Measurements from ENCODE around the gene KRTAP5-9. TPM values are rescaled to one million over a fixed set of nuclear protein-coding genes. Genes with fewer than 3 reads are reported as not detected.

The KRTAP5-9 gene
- total and polyA plus RNA-seq, 10 of the 15 experiments (the other 5 are each of a cell fraction or from before 2014, with no cell fraction given) = 0.06 to 0.38 (median 0.19) TPM; not detected in 4

Small RNA genes within 50 kb of the gene (small RNA-seq; reads per million reads assigned to genes)
- gene AP000867.1 (not detected), gene KRTAP5-14P (not detected)

Other genes starting within 250 kb of the KRTAP5-9 start
- 86.7 and 92.6 TPM in 2 replicates for gene DHCR7, start 100.0 kb upstream of the KRTAP5-9 start, total RNA-seq (2014; rRNA removed)
- 30.7 and 31.2 TPM in 2 replicates for gene DHCR7, start 100.0 kb upstream of the KRTAP5-9 start, total RNA-seq (2014; rRNA removed; fragmentation: Illumina TruSeq; extraction: Trizol)
- gene DHCR7, start 100.0 kb upstream of the KRTAP5-9 start, total RNA-seq (2021) = 115 and 126 TPM in 2 replicates
- 36.1 and 106 TPM in 2 replicates for gene DHCR7, start 100.0 kb upstream of the KRTAP5-9 start, polyA plus RNA-seq (2011; rRNA removed)
- 54.0 and 92.0 TPM in 2 replicates for gene DHCR7, start 100.0 kb upstream of the KRTAP5-9 start, polyA plus RNA-seq (2014; fragmentation: Illumina TruSeq; extraction: Trizol)
- 10 to 100 TPM in 1 of 2 experiments, 1 to 10 TPM in 1; 4.2 to 13.8 TPM for gene DHCR7, start 100.0 kb upstream of the KRTAP5-9 start, polyA plus RNA-seq (2014; fragmentation: Nextera tagmentation; extraction: Ambion mirVana)
- gene DHCR7, start 100.0 kb upstream of the KRTAP5-9 start, polyA plus RNA-seq (2014; rRNA removed) = 67.8 and 79.5 TPM in 2 replicates
- 10 to 100 TPM; 46.1 to 47.8 TPM for gene DHCR7, start 100.0 kb upstream of the KRTAP5-9 start, polyA plus RNA-seq (2016; fragmentation: Nextera tagmentation; extraction: Ambion mirVana)
- 83.2 and 89.2 TPM in 2 replicates for gene NADSYN1, start 95.2 kb upstream of the KRTAP5-9 start, total RNA-seq (2014; rRNA removed)
- gene NADSYN1, start 95.2 kb upstream of the KRTAP5-9 start, total RNA-seq (2014; rRNA removed; fragmentation: Illumina TruSeq; extraction: Trizol) = 57.4 and 57.5 TPM in 2 replicates
- gene NADSYN1, start 95.2 kb upstream of the KRTAP5-9 start, total RNA-seq (2021) = 83.1 and 90.2 TPM in 2 replicates
- gene NADSYN1, start 95.2 kb upstream of the KRTAP5-9 start, polyA plus RNA-seq (2011; rRNA removed) = 62.0 and 75.2 TPM in 2 replicates
- 51.4 and 57.4 TPM in 2 replicates for gene NADSYN1, start 95.2 kb upstream of the KRTAP5-9 start, polyA plus RNA-seq (2014; fragmentation: Illumina TruSeq; extraction: Trizol)
- gene NADSYN1, start 95.2 kb upstream of the KRTAP5-9 start, polyA plus RNA-seq (2014; fragmentation: Nextera tagmentation; extraction: Ambion mirVana) = 10 to 100 TPM; 12.2 to 18.8 TPM
- gene NADSYN1, start 95.2 kb upstream of the KRTAP5-9 start, polyA plus RNA-seq (2014; rRNA removed) = 88.9 and 89.0 TPM in 2 replicates
- gene NADSYN1, start 95.2 kb upstream of the KRTAP5-9 start, polyA plus RNA-seq (2016; fragmentation: Nextera tagmentation; extraction: Ambion mirVana) = 10 to 100 TPM; 66.7 to 72.3 TPM
- gene KRTAP5-7, start 21.2 kb upstream of the KRTAP5-9 start, total RNA-seq (2014; rRNA removed) = 0.05 TPM in 1 of 2 replicates, not detected in the other
- gene KRTAP5-7, start 21.2 kb upstream of the KRTAP5-9 start, total RNA-seq (2014; rRNA removed; fragmentation: Illumina TruSeq; extraction: Trizol) = not detected in 2 replicates
- not detected in 2 replicates for gene KRTAP5-7, start 21.2 kb upstream of the KRTAP5-9 start, total RNA-seq (2021)
- 0.07 and 0.10 TPM in 2 replicates for gene KRTAP5-7, start 21.2 kb upstream of the KRTAP5-9 start, polyA plus RNA-seq (2011; rRNA removed)
- gene KRTAP5-7, start 21.2 kb upstream of the KRTAP5-9 start, polyA plus RNA-seq (2014; fragmentation: Illumina TruSeq; extraction: Trizol) = 0.15 and 0.17 TPM in 2 replicates
- gene KRTAP5-7, start 21.2 kb upstream of the KRTAP5-9 start, polyA plus RNA-seq (2014; fragmentation: Nextera tagmentation; extraction: Ambion mirVana) = under 1 TPM in 1 of 2 experiments, not detected in 1; 0.23 TPM
- gene KRTAP5-7, start 21.2 kb upstream of the KRTAP5-9 start, polyA plus RNA-seq (2014; rRNA removed) = 0.23 TPM in 1 of 2 replicates, not detected in the other
- not detected for gene KRTAP5-7, start 21.2 kb upstream of the KRTAP5-9 start, polyA plus RNA-seq (2016; fragmentation: Nextera tagmentation; extraction: Ambion mirVana)
- 0.22 TPM in 1 of 2 replicates, not detected in the other for gene KRTAP5-8, start 10.4 kb upstream of the KRTAP5-9 start, total RNA-seq (2014; rRNA removed)
- not detected in 2 replicates for gene KRTAP5-8, start 10.4 kb upstream of the KRTAP5-9 start, total RNA-seq (2014; rRNA removed; fragmentation: Illumina TruSeq; extraction: Trizol)
- gene KRTAP5-8, start 10.4 kb upstream of the KRTAP5-9 start, total RNA-seq (2021) = 0.36 TPM in 1 of 2 replicates, not detected in the other
- 0.10 and 0.15 TPM in 2 replicates for gene KRTAP5-8, start 10.4 kb upstream of the KRTAP5-9 start, polyA plus RNA-seq (2011; rRNA removed)
- 0.12 and 0.38 TPM in 2 replicates for gene KRTAP5-8, start 10.4 kb upstream of the KRTAP5-9 start, polyA plus RNA-seq (2014; fragmentation: Illumina TruSeq; extraction: Trizol)
- under 1 TPM in 1 of 2 experiments, not detected in 1; 0.07 TPM for gene KRTAP5-8, start 10.4 kb upstream of the KRTAP5-9 start, polyA plus RNA-seq (2014; fragmentation: Nextera tagmentation; extraction: Ambion mirVana)
- not detected in 2 replicates for gene KRTAP5-8, start 10.4 kb upstream of the KRTAP5-9 start, polyA plus RNA-seq (2014; rRNA removed)
- gene KRTAP5-8, start 10.4 kb upstream of the KRTAP5-9 start, polyA plus RNA-seq (2016; fragmentation: Nextera tagmentation; extraction: Ambion mirVana) = not detected
- not detected in 2 replicates for gene KRTAP5-10, start 17.1 kb downstream of the KRTAP5-9 start, total RNA-seq (2014; rRNA removed)
- not detected in 2 replicates for gene KRTAP5-10, start 17.1 kb downstream of the KRTAP5-9 start, total RNA-seq (2014; rRNA removed; fragmentation: Illumina TruSeq; extraction: Trizol)
- gene KRTAP5-10, start 17.1 kb downstream of the KRTAP5-9 start, total RNA-seq (2021) = not detected in 2 replicates
- 0.10 TPM in 1 of 2 replicates, not detected in the other for gene KRTAP5-10, start 17.1 kb downstream of the KRTAP5-9 start, polyA plus RNA-seq (2011; rRNA removed)
- gene KRTAP5-10, start 17.1 kb downstream of the KRTAP5-9 start, polyA plus RNA-seq (2014; fragmentation: Illumina TruSeq; extraction: Trizol) = not detected in 2 replicates
- under 1 TPM in 1 of 2 experiments, not detected in 1; 0.06 TPM for gene KRTAP5-10, start 17.1 kb downstream of the KRTAP5-9 start, polyA plus RNA-seq (2014; fragmentation: Nextera tagmentation; extraction: Ambion mirVana)
- 0.06 TPM in 1 of 2 replicates, not detected in the other for gene KRTAP5-10, start 17.1 kb downstream of the KRTAP5-9 start, polyA plus RNA-seq (2014; rRNA removed)
- gene KRTAP5-10, start 17.1 kb downstream of the KRTAP5-9 start, polyA plus RNA-seq (2016; fragmentation: Nextera tagmentation; extraction: Ambion mirVana) = not detected
- gene KRTAP5-11, start 34.5 kb downstream of the KRTAP5-9 start, total RNA-seq (2014; rRNA removed) = not detected in 2 replicates
- gene KRTAP5-11, start 34.5 kb downstream of the KRTAP5-9 start, total RNA-seq (2014; rRNA removed; fragmentation: Illumina TruSeq; extraction: Trizol) = not detected in 2 replicates
- not detected in 2 replicates for gene KRTAP5-11, start 34.5 kb downstream of the KRTAP5-9 start, total RNA-seq (2021)
- gene KRTAP5-11, start 34.5 kb downstream of the KRTAP5-9 start, polyA plus RNA-seq (2011; rRNA removed) = not detected in 2 replicates
- not detected in 2 replicates for gene KRTAP5-11, start 34.5 kb downstream of the KRTAP5-9 start, polyA plus RNA-seq (2014; fragmentation: Illumina TruSeq; extraction: Trizol)
- gene KRTAP5-11, start 34.5 kb downstream of the KRTAP5-9 start, polyA plus RNA-seq (2014; fragmentation: Nextera tagmentation; extraction: Ambion mirVana) = not detected
- not detected in 2 replicates for gene KRTAP5-11, start 34.5 kb downstream of the KRTAP5-9 start, polyA plus RNA-seq (2014; rRNA removed)
- not detected for gene KRTAP5-11, start 34.5 kb downstream of the KRTAP5-9 start, polyA plus RNA-seq (2016; fragmentation: Nextera tagmentation; extraction: Ambion mirVana)

Measured in GM12878 (cell line).